Progenitor cell of endocrine pancreas (in vitro differentiated cells): ENCODE measurements around the gene FOSL1. TPM values are rescaled to one million over a fixed set of nuclear protein-coding genes. Genes with fewer than 3 reads are reported as not detected.
A peak's percentile ranks its signal among the peaks of the same experiment; 100 is the strongest.
"Not testable (repeated sequence)": the region's sequence is repeated elsewhere in the genome, so short reads cannot be mapped to it uniquely, and the experiment has no call there.

ENCODE experiments used
- DNase-seq: peaks from one replicate; pipeline ENCODE4 v3.0.0; 2021; ENCODE audit warnings: low spot score; ENCODE audit not compliant: unreplicated experiment
- H3K27ac Mint-ChIP-seq: 2 replicates; pipeline ENCODE4 v1.8.0; 2021; ENCODE audit warnings: mild to moderate bottlenecking, moderate library complexity, mixed read lengths
- H3K27me3 Mint-ChIP-seq: 2 replicates; pipeline ENCODE4 v1.8.0; 2021; ENCODE audit warnings: mixed read lengths
- H3K36me3 Mint-ChIP-seq: 2 replicates; pipeline ENCODE4 v1.8.0; 2022; ENCODE audit warnings: mixed read lengths; ENCODE audit not compliant: insufficient read depth
- H3K4me1 Mint-ChIP-seq: 2 replicates; pipeline ENCODE4 v1.8.0; 2021; ENCODE audit warnings: low read depth, mixed read lengths
- H3K4me3 Mint-ChIP-seq: 2 replicates; pipeline ENCODE4 v1.8.0; 2021; ENCODE audit warnings: low read depth, mild to moderate bottlenecking, moderate library complexity, mixed read lengths
- H3K9me3 Mint-ChIP-seq: 2 replicates; pipeline ENCODE4 v1.8.0; 2021; ENCODE audit warnings: low read depth, mixed read lengths
- CTCF ChIP-seq: fragments of 200-600 bp; sonication (generic); IDR thresholded peaks from one replicate; pipeline ENCODE4 v1.5.0; 2021; ENCODE audit warnings: antibody characterized with exemption, mild to moderate bottlenecking; ENCODE audit not compliant: unreplicated experiment
- total RNA-seq: library from RNA; stranded (reverse); gene quantifications from 2 replicates; pipeline ENCODE4 v1.2.1, GENCODE V29; 2021

FOSL1 gene
- total RNA-seq, 1 donor from 2014 or later = 1.7 TPM

GRCh38 chr11:65896034-65896999 is 3.9 kb downstream of the FOSL1 start:
- Mint-ChIP-seq H3K9me3 (no peaks in the 10 kb centered on the region), H3K27me3 (peaks cover 59% of the 10 kb centered on the region), H3K4me1 (peaks cover 6% of the 10 kb centered on the region), H3K27ac (no peak overlapping the region), H3K36me3 (no peaks in the 10 kb centered on the region), H3K4me3 (no peak overlapping the region)
- TF ChIP-seq CTCF = no peak
- no peak for DNase-seq

- Mint-ChIP-seq H3K27ac (no peak overlapping the region), H3K4me1 (peaks cover 6% of the 10 kb centered on the region), H3K27me3 (peaks cover 51% of the 10 kb centered on the region), H3K4me3 (no peak overlapping the region), H3K9me3 (no peaks in the 10 kb centered on the region), H3K36me3 (no peaks in the 10 kb centered on the region)
- no peak for DNase-seq
- TF ChIP-seq CTCF = no peak
Observed at GRCh38 chr11:65895482-65895981, 4.7 kb downstream of the FOSL1 start.

- no peak overlapping the region for H3K4me3 Mint-ChIP-seq
Observed at GRCh38 chr11:65894034-65894591, 6.1 kb downstream of the FOSL1 start.

GRCh38 chr11:65892661-65893317 is 7.4 kb downstream of the FOSL1 start:
- H3K9me3 Mint-ChIP-seq = no peaks in the 10 kb centered on the region
- no peak for TF ChIP-seq CTCF
- H3K27ac Mint-ChIP-seq = no peak overlapping the region
- H3K4me3 Mint-ChIP-seq = peak overlapping the region; percentile 47
- peaks cover 22% of the 10 kb centered on the region for H3K4me1 Mint-ChIP-seq
- no peaks in the 10 kb centered on the region for H3K36me3 Mint-ChIP-seq
- H3K27me3 Mint-ChIP-seq = peaks cover 46% of the 10 kb centered on the region
- no peak for DNase-seq

More at GRCh38 chr11:65894034-65894591, 6.1 kb downstream of the FOSL1 start:
- peak overlapping the region; percentile 74 for H3K27ac Mint-ChIP-seq
- H3K27me3 Mint-ChIP-seq = peaks cover 54% of the 10 kb centered on the region
- no peak for TF ChIP-seq CTCF
- H3K9me3 Mint-ChIP-seq = no peaks in the 10 kb centered on the region
- DNase-seq = no peak
- no peaks in the 10 kb centered on the region for H3K36me3 Mint-ChIP-seq
- peaks cover 17% of the 10 kb centered on the region for H3K4me1 Mint-ChIP-seq

- DNase-seq, H3K27ac Mint-ChIP-seq, H3K9me3 Mint-ChIP-seq, H3K36me3 Mint-ChIP-seq: not testable (repeated sequence)
- Mint-ChIP-seq H3K4me3 (peak overlapping the region; percentile 47), H3K27me3 (peaks cover 40% of the 10 kb centered on the region), H3K4me1 (peaks cover 27% of the 10 kb centered on the region)
Observed at GRCh38 chr11:65892137-65892540, 8.0 kb downstream of the FOSL1 start.
